ENCODE measurements around the gene MROH2A.

DNA sequence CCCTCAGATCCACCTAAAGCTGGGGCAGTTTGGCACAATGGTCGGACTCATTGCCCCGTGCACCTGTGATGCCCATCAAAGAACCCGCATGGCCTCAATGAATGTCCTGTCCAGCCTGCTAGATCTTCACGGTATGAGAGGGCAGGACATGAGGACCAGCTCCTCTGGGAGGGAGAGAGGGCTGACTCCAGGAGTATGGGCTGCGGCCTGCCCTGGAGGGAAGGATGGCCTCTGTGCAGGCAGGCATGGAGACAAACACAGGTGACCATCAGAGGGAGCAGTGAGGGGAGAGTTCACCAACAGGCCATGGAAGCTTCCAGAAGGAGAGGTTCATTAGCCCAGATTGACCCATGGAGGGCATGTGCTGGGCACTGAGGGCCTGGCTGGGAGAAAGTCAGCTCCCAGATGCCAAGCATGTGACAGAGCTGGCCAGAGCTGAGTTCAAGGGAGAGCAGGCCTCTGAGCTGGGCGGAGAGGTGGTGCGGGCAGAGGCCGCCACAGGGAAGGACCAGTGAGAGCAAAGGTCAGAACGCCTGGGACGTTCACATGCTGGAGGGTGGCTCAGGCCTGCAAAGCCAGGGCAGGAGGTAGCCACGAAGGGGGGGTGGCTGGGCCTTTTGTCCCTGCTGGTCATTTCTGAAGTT lies 40.0 kb downstream of the MROH2A start:
- TF ChIP-seq EZH2 (IDR thresholded peaks at IDR 0.05) (no peak), POLR2AphosphoS5 (IDR thresholded peaks at IDR 0.05; ENCODE audit: borderline replicate concordance, low read depth, low read length) (no peak), FOXP2 (optimal IDR thresholded peaks at IDR 0.05; ENCODE audit: control extremely low read depth, extremely low read length, insufficient read depth) (no peak)

All from SK-N-MC (cell line).